ENCODE data around the gene PCDHGB2.

GRCh38 chr5:141356133-141356532, 3.7 kb upstream of the PCDHGB2 start:
- TF ChIP-seq CTCF (IDR thresholded peaks at IDR 0.05; ENCODE audit: low read depth, low read length, poor library complexity, severe bottlenecking) (no peak), EZH2phosphoT487 (IDR thresholded peaks at IDR 0.05; ENCODE audit: borderline replicate concordance, low read length) (no peak)

Measured in DOHH2 (cell line).